ENCODE results near the gene ALDH16A1. TPM values are rescaled to one million over a fixed set of nuclear protein-coding genes. Genes with fewer than 3 reads are reported as not detected.

Gene ALDH16A1
- total RNA-seq, 2 donors from 2014 or later = 21.8 to 29.8 TPM

GRCh38 chr19:49423985-49424303 lies 29.1 kb upstream of the ALDH16A1 start:
- no peaks in the 10 kb centered on the region for H3K9me3 ChIP-seq
- no peak overlapping the region for H3K27ac ChIP-seq
- DNase-seq (ENCODE audit: low spot score) = no peak
- TF ChIP-seq, protein P1, sequence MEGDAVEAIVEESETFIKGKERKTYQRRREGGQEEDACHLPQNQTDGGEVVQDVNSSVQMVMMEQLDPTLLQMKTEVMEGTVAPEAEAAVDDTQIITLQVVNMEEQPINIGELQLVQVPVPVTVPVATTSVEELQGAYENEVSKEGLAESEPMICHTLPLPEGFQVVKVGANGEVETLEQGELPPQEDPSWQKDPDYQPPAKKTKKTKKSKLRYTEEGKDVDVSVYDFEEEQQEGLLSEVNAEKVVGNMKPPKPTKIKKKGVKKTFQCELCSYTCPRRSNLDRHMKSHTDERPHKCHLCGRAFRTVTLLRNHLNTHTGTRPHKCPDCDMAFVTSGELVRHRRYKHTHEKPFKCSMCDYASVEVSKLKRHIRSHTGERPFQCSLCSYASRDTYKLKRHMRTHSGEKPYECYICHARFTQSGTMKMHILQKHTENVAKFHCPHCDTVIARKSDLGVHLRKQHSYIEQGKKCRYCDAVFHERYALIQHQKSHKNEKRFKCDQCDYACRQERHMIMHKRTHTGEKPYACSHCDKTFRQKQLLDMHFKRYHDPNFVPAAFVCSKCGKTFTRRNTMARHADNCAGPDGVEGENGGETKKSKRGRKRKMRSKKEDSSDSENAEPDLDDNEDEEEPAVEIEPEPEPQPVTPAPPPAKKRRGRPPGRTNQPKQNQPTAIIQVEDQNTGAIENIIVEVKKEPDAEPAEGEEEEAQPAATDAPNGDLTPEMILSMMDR (IDR thresholded peaks at IDR 0.05) = no peak
- no peak overlapping the region for H3K4me3 ChIP-seq
- peaks cover 12 to 36% of the 10 kb centered on the region in 2 donors for H3K4me1 ChIP-seq (ENCODE audit: control insufficient read depth in 1 of 2, low read depth in 2 of 2)
- ATAC-seq (ENCODE audit: insufficient number of reproducible peaks, low FRiP score, low read depth) = no peak
- H3K27me3 ChIP-seq (replicated peaks; ENCODE audit: insufficient read depth) = peaks cover 65% of the 10 kb centered on the region
- H3K36me3 ChIP-seq = no peaks in the 10 kb centered on the region

DNA sequence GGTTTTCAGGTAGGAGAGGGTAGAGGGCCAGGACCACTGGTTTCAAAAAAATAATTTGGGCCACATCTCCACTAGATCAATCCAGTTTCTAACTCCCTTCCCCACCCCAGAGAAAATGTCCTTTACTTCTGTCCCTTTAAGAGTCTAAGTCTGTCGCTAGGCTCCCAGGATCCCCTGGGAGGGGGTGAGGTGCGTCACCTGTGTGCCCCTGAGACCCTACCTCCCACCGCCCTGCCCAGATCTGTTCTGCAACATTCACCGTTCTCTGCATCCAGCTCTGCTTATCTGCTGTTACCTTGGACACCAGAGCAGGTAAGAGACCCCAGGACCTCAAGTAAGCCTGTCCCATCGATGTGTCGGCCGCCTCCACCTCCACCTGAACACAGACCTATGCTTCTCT lies 27.8 kb upstream of the ALDH16A1 start, which contains the start of gene GFY:
Gene GFY, plus strand, starts transcription at position 211 of the 400 bp plus-strand sequence. CDS start 1,043 bp downstream, outside the sequence.
- Histone ChIP-seq H3K4me1 (ENCODE audit: control insufficient read depth in 1 of 2, low read depth in 2 of 2) (peaks cover 12 to 36% of the 10 kb centered on the region in 2 donors), H3K36me3 (no peaks in the 10 kb centered on the region), H3K27ac (no peak within 1 kb of the TSS), H3K9me3 (no peaks in the 10 kb centered on the region), H3K27me3 (replicated peaks; ENCODE audit: insufficient read depth) (peaks cover 71% of the 10 kb centered on the region), H3K4me3 (no peak within 1 kb of the TSS)
- ATAC-seq (ENCODE audit: insufficient number of reproducible peaks, low FRiP score, low read depth) (no peak), DNase-seq (ENCODE audit: low spot score) (no peak)
- TF ChIP-seq, protein P1 (IDR thresholded peaks at IDR 0.05) = no peak

- DNase-seq (ENCODE audit: low spot score) = no peak
- Histone ChIP-seq H3K36me3 (no peaks in the 10 kb centered on the region), H3K4me1 (ENCODE audit: control insufficient read depth in 1 of 2, low read depth in 2 of 2) (peaks cover 12 to 30% of the 10 kb centered on the region in 2 donors), H3K9me3 (no peaks in the 10 kb centered on the region), H3K27ac (no peak overlapping the region), H3K4me3 (no peak overlapping the region), H3K27me3 (replicated peaks; ENCODE audit: insufficient read depth) (peaks cover 71% of the 10 kb centered on the region)
- TF ChIP-seq, protein P1 (IDR thresholded peaks at IDR 0.05) = no peak
- no peak for ATAC-seq (ENCODE audit: insufficient number of reproducible peaks, low FRiP score, low read depth)
Observed at GRCh38 chr19:49425922-49426592, 27.0 kb upstream of the ALDH16A1 start.

GRCh38 chr19:49427339-49427738 lies 25.7 kb upstream of the ALDH16A1 start:
- Histone ChIP-seq H3K9me3 (no peaks in the 10 kb centered on the region), H3K36me3 (no peaks in the 10 kb centered on the region), H3K27me3 (replicated peaks; ENCODE audit: insufficient read depth) (peaks cover 68% of the 10 kb centered on the region), H3K4me1 (ENCODE audit: control insufficient read depth in 1 of 2, low read depth in 2 of 2) (peaks cover 12 to 22% of the 10 kb centered on the region in 2 donors), H3K27ac (peak overlapping the region in 1 of 2 donors; percentile 20), H3K4me3 (no peak overlapping the region)
- ATAC-seq (ENCODE audit: insufficient number of reproducible peaks, low FRiP score, low read depth) (no peak), DNase-seq (ENCODE audit: low spot score) (no peak)
- TF ChIP-seq, protein P1 (IDR thresholded peaks at IDR 0.05) = no peak

GRCh38 chr19:49427855-49428546 lies 25.0 kb upstream of the ALDH16A1 start:
- TF ChIP-seq, protein P1 (IDR thresholded peaks at IDR 0.05) = no peak
- DNase-seq (ENCODE audit: low spot score) (no peak), ATAC-seq (ENCODE audit: insufficient number of reproducible peaks, low FRiP score, low read depth) (no peak)
- Histone ChIP-seq H3K4me3 (peak overlapping the region; percentile 23), H3K9me3 (no peaks in the 10 kb centered on the region), H3K27ac (no peak overlapping the region), H3K27me3 (replicated peaks; ENCODE audit: insufficient read depth) (peaks cover 71% of the 10 kb centered on the region), H3K4me1 (ENCODE audit: control insufficient read depth in 1 of 2, low read depth in 2 of 2) (peaks cover 5 to 15% of the 10 kb centered on the region in 2 donors), H3K36me3 (no peaks in the 10 kb centered on the region)
